Nephron (organoid): ENCODE results near the gene RAB25.
A peak's percentile ranks its signal among the peaks of the same experiment; 100 is the strongest.

Experiments
- H3K27ac Mint-ChIP-seq, 3 experiments: 2 replicates each; pipeline ENCODE4 v1.8.0; 2020; ENCODE audit warnings: mixed read lengths in 3 of 3, mild to moderate bottlenecking in 2 of 3, moderate library complexity in 1 of 3
- H3K27me3 Mint-ChIP-seq: 2 replicates; pipeline ENCODE4 v1.8.0; 2021; ENCODE audit warnings: low read depth, mild to moderate bottlenecking, moderate library complexity, mixed read lengths
- H3K36me3 Mint-ChIP-seq: 2 replicates; pipeline ENCODE4 v1.8.0; 2020; ENCODE audit warnings: low read depth, mixed read lengths
- H3K4me1 Mint-ChIP-seq: 2 replicates; pipeline ENCODE4 v1.8.0; 2020; ENCODE audit warnings: mixed read lengths
- H3K4me3 Mint-ChIP-seq, 3 experiments: 2 replicates each; pipeline ENCODE4 v1.8.0; 2020; ENCODE audit warnings: mild to moderate bottlenecking in 3 of 3, mixed read lengths in 3 of 3, moderate library complexity in 2 of 3
- H3K9me3 Mint-ChIP-seq: 2 replicates; pipeline ENCODE4 v1.8.0; 2020; ENCODE audit warnings: mixed read lengths
- TF ChIP-seq, protein P1 (sequence below), 3 experiments: fragments of 200-600 bp; sonication (generic); IDR thresholded peaks; one replicate each; pipeline ENCODE4 v1.5.0; 2021; ENCODE audit warnings: antibody characterized with exemption in 3 of 3; ENCODE audit not compliant: unreplicated experiment in 3 of 3

RAB25 gene

DNA sequence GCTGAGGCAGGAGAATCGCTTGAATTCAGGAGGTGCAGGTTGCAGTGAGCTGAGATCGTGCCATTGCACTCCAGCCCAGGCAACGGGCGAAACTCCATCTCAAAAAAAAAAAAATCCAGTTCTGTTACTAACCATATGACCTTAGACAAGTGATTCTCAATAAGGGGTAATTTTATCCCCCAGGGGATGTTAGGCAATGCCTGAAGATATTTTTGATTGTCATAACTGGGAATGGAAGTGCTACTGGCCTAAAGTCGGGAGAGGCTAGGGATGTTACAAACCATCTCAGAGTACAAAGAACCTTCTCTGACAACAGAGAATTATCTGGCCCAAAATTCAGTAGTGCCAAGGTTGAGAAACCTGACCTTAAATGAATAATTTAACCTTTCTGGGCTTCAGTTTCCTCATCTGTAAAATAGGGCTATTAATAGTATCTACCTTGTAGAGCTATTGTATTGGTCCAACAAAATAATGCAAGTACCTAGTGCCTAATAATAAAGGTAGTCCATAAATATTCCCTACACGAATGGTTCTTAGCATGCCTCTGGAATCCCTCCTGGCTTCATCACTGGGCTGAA lies 47.8 kb downstream of the RAB25 start:
- H3K4me1 Mint-ChIP-seq, result peaks cover 83% of the 10 kb centered on the region
- no peaks in the 10 kb centered on the region for H3K27me3 Mint-ChIP-seq
- no peaks in the 10 kb centered on the region for H3K9me3 Mint-ChIP-seq
- H3K4me3 Mint-ChIP-seq, result no peak overlapping the region
- TF ChIP-seq, protein P1, sequence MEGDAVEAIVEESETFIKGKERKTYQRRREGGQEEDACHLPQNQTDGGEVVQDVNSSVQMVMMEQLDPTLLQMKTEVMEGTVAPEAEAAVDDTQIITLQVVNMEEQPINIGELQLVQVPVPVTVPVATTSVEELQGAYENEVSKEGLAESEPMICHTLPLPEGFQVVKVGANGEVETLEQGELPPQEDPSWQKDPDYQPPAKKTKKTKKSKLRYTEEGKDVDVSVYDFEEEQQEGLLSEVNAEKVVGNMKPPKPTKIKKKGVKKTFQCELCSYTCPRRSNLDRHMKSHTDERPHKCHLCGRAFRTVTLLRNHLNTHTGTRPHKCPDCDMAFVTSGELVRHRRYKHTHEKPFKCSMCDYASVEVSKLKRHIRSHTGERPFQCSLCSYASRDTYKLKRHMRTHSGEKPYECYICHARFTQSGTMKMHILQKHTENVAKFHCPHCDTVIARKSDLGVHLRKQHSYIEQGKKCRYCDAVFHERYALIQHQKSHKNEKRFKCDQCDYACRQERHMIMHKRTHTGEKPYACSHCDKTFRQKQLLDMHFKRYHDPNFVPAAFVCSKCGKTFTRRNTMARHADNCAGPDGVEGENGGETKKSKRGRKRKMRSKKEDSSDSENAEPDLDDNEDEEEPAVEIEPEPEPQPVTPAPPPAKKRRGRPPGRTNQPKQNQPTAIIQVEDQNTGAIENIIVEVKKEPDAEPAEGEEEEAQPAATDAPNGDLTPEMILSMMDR (IDR thresholded peaks at IDR 0.05; ENCODE audit: unreplicated experiment in 3 of 3), result no peak
- peak overlapping the region in 2 of 3 experiments; percentile 81 to 95 for H3K27ac Mint-ChIP-seq
- peaks cover 7% of the 10 kb centered on the region for H3K36me3 Mint-ChIP-seq

DNA sequence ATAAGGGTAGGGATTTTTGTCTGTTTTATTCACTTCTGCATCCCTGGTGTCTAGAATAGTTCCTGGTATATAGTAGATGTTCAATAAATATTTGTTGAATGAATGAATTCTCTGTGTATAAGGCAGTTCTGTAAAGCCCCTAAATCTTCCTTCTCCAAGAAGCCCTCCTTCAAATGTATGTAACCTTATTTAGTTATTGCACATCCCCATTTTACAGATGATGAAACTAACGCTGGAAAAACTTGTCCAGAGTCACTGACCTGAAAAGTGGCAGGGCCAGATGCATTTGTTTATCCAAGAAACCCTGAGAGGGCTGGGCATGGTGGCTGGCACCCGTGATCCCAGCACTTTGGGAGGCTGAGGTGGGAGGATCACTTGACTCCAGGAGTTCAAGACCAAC lies 49.3 kb downstream of the RAB25 start:
- Mint-ChIP-seq H3K4me1 (peaks cover 78% of the 10 kb centered on the region), H3K27ac (peak overlapping the region in 2 of 3 experiments; percentile 10 to 86), H3K9me3 (no peaks in the 10 kb centered on the region), H3K4me3 (no peak overlapping the region), H3K36me3 (peaks cover 7% of the 10 kb centered on the region), H3K27me3 (peaks cover 3% of the 10 kb centered on the region)
- TF ChIP-seq, protein P1 (IDR thresholded peaks at IDR 0.05; ENCODE audit: unreplicated experiment in 3 of 3), result no peak

DNA sequence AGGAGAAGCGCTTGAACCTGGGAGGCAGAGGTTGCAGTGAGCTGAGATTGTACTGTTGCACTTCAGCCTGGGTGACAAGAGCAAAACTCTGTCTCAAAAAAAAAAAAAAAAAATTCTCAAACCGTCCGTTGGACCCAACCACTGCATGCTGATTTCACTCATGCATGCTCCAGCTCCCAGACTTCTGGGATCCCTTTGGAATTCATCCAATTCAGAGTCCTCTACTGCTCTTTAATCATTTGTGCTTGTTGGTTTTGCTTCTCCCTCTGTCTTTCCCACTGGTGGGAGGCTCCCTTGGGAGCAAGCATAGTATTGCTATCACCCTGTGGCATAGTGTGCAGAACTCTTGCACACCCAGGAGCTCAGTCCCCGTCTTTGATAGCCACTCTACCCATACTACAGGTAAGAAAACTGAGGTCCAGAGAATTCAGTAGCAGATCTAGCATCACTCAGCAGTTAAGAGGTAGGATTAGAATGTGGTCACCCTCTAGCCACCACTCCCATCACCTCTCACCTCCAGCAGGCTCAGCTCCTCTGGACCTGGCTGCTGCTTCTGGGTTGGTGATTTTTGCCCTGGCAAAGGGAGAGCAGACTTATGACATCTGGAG lies 50.5 kb downstream of the RAB25 start:
- peaks cover 8% of the 10 kb centered on the region for H3K27me3 Mint-ChIP-seq
- peaks cover 72% of the 10 kb centered on the region for H3K4me1 Mint-ChIP-seq
- peaks cover 7% of the 10 kb centered on the region for H3K36me3 Mint-ChIP-seq
- no peaks in the 10 kb centered on the region for H3K9me3 Mint-ChIP-seq
- H3K4me3 Mint-ChIP-seq, result peak overlapping the region in 1 of 3 experiments; percentile 66
- TF ChIP-seq, protein P1 (IDR thresholded peaks at IDR 0.05; ENCODE audit: unreplicated experiment in 3 of 3), result no peak
- peak overlapping the region; percentile 38 to 94 (median 85) for H3K27ac Mint-ChIP-seq

DNA sequence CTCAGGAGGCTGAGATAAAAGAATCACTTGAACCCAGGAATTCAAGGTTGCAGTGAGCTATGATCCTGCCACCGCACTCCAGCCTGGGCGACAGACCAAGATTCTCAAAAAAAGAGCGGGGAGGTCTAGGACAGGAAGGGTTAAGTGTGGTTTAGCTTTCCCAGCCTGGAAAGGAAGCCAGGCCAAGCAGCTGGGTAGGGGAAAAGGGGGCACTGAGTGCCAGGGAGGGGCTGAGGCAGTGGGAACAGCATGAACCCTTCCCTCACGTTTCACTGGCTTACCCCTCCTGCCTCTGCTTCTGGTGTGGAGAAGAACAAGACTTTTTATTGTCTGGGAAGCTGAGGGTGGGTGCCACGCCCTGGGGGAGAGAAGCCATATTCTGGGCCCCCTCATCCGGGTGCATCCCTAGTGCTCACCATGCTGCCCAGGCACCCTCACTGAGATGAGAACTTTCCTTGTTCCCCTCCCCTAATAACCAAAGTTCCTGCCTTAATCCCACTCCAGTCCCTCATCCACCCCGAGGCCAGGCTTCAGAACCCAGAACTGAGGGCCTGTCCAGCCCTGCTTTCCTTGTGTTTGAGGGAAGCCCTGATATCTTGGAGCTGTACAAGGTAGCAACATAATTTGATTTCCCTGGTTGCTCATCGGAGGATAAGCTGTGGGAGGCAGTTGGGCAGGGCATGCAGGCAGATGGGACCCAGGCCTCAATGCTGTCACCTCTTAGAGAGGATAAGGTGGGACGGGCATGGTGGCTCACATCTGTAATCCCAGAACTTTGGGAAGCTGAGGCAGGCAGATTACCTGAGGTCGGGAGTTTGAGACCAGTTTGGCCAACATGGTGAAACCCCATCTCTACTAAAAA lies 51.5 kb downstream of the RAB25 start:
- Mint-ChIP-seq H3K4me3 (peak overlapping the region; percentile 29 to 96 (median 79)), H3K9me3 (no peaks in the 10 kb centered on the region), H3K4me1 (peaks cover 64% of the 10 kb centered on the region), H3K27ac (peak overlapping the region in 2 of 3 experiments; percentile 88 to 94), H3K36me3 (peaks cover 7% of the 10 kb centered on the region), H3K27me3 (peaks cover 8% of the 10 kb centered on the region)
- TF ChIP-seq, protein P1 (IDR thresholded peaks at IDR 0.05; ENCODE audit: unreplicated experiment in 3 of 3), result no peak

DNA sequence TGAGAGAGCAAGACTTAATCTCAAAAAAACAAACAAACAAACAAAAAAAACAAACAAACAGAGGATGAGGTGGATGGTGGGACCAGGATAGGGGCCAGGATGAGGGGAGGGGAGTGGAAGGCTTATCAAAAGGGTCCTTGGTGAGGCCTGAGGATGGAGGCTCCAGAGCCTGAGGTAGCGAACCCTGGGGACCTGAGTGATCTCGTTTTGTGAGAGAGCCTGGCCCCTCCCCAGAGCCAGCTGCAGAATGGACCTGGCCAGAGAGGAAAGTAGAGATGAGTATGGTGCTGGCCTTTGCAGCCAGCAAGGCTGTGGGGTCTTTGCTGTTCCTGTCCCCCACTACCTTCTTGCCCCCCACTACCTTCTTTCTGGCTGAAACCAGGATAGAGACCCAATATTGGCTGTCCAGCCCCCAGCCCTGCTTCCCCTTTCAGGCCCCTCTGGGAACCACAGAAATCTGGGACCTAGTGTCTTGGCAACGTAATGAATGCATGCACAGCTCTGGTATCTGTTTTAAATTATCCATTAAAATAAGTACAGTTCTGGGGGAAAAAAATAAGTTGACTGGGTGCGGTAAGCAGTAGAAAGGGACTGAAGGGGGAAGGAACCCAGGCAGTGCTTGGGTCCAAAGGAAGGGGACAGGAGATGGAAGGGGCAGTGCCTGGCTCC lies 52.5 kb downstream of the RAB25 start:
- H3K4me1 Mint-ChIP-seq, result peaks cover 65% of the 10 kb centered on the region
- peaks cover 9% of the 10 kb centered on the region for H3K36me3 Mint-ChIP-seq
- peak overlapping the region; percentile 49 to 98 (median 96) for H3K4me3 Mint-ChIP-seq
- peak overlapping the region; percentile 26 to 94 (median 91) for H3K27ac Mint-ChIP-seq
- H3K27me3 Mint-ChIP-seq, result peaks cover 8% of the 10 kb centered on the region
- H3K9me3 Mint-ChIP-seq, result no peaks in the 10 kb centered on the region
- TF ChIP-seq, protein P1 (IDR thresholded peaks at IDR 0.05; ENCODE audit: unreplicated experiment in 3 of 3), result no peak
